ENCODE measurements around the gene MAP2K1. TPM values are rescaled to one million over a fixed set of nuclear protein-coding genes. Genes with fewer than 3 reads are reported as not detected.

The MAP2K1 gene
- total RNA-seq, 1 donor from 2014 or later: 66.5 TPM

- Histone ChIP-seq H3K4me1 (ENCODE audit: insufficient read depth, low read length) (no peaks in the 10 kb centered on the region), H3K36me3 (ENCODE audit: insufficient read depth, low read length) (no peaks in the 10 kb centered on the region), H3K4me2 (ENCODE audit: low read length) (no peak overlapping the region), H2AFZ (ENCODE audit: low read depth, low read length) (no peak overlapping the region), H3K79me2 (ENCODE audit: insufficient read depth, low read length) (peaks cover 68% of the 10 kb centered on the region), H3K9ac (ENCODE audit: low read length) (no peak overlapping the region), H3K4me3 (ENCODE audit: insufficient read depth, low read depth, low read length) (no peak overlapping the region), H3K9me3 (ENCODE audit: insufficient read depth, low read depth, low read length) (no peaks in the 10 kb centered on the region), H3K27me3 (ENCODE audit: insufficient read depth, low read length) (no peaks in the 10 kb centered on the region), H3K27ac (ENCODE audit: low read depth, low read length) (no peak overlapping the region), H4K20me1 (ENCODE audit: insufficient read depth, low read length) (peaks cover 80% of the 10 kb centered on the region)
- H3K4me1 Mint-ChIP-seq (ENCODE audit: low read depth, unreplicated experiment): peaks cover 16% of the 10 kb centered on the region
- H3K4me3 Mint-ChIP-seq (ENCODE audit: unreplicated experiment): no peak overlapping the region
- no peaks in the 10 kb centered on the region for H3K9me3 Mint-ChIP-seq (ENCODE audit: unreplicated experiment)
- TF ChIP-seq EZH2 (IDR thresholded peaks at IDR 0.05; ENCODE audit: insufficient read depth, low read length): no peak
- no peak for TF ChIP-seq CTCF (IDR thresholded peaks at IDR 0.05; ENCODE audit: insufficient read depth, low read depth, low read length)
- no peak for FAIRE-seq
- DNase-seq (ENCODE audit: low read depth): no peak
- H3K27ac Mint-ChIP-seq (ENCODE audit: unreplicated experiment): no peak overlapping the region
- peaks cover 3% of the 10 kb centered on the region for H3K36me3 Mint-ChIP-seq (ENCODE audit: low read depth, unreplicated experiment)
- H3K27me3 Mint-ChIP-seq (ENCODE audit: low read depth, unreplicated experiment): no peaks in the 10 kb centered on the region
Measured at GRCh38 chr15:66429546-66429945, 42.8 kb downstream of the MAP2K1 start.

DNA sequence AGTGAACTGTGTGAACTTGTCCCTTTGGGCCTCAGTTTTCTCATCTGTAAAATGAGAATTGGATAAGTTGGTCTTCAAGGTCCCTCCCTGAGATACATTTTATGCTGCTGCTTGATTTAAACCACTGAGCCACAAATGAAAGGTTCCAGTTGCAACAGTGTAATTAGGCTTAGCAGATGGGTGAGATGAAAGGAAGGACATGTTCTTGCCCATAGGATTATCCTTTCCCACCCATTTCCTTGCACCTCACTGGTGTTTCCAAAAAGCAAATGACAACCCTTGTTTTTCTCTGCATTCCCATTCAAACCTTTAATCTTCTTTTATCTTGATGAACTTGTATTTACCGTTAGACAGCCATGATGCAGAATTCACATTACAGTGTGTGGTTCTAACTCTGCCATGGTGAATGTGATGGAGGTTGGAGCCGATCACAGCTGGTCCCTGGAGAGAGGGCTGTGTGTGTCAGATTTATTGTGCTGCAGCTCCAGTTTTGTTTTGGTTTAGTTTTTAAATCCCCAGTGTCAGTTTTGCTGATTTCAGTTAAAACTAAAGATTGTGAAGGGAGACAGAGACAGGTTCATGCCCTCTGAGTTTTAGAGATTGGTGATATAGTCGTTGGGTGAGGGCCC, 44.0 kb downstream of the MAP2K1 start:
- no peak for DNase-seq (ENCODE audit: low read depth)
- no peak overlapping the region for H3K4me3 Mint-ChIP-seq (ENCODE audit: unreplicated experiment)

More for the DNA sequence above, 44.0 kb downstream of the MAP2K1 start:
- Histone ChIP-seq H3K27ac (ENCODE audit: low read depth, low read length) (no peak overlapping the region), H3K4me2 (ENCODE audit: low read length) (no peak overlapping the region), H3K9ac (ENCODE audit: low read length) (no peak overlapping the region), H3K27me3 (ENCODE audit: insufficient read depth, low read length) (no peaks in the 10 kb centered on the region), H3K4me1 (ENCODE audit: insufficient read depth, low read length) (no peaks in the 10 kb centered on the region), H3K79me2 (ENCODE audit: insufficient read depth, low read length) (peaks cover 58% of the 10 kb centered on the region), H4K20me1 (ENCODE audit: insufficient read depth, low read length) (peaks cover 77% of the 10 kb centered on the region), H3K9me3 (ENCODE audit: insufficient read depth, low read depth, low read length) (no peaks in the 10 kb centered on the region), H3K4me3 (ENCODE audit: insufficient read depth, low read depth, low read length) (no peak overlapping the region), H2AFZ (ENCODE audit: low read depth, low read length) (no peak overlapping the region), H3K36me3 (ENCODE audit: insufficient read depth, low read length) (peaks cover 3% of the 10 kb centered on the region)
- TF ChIP-seq CTCF (IDR thresholded peaks at IDR 0.05; ENCODE audit: insufficient read depth, low read depth, low read length): no peak
- TF ChIP-seq EZH2 (IDR thresholded peaks at IDR 0.05; ENCODE audit: insufficient read depth, low read length): no peak
- H3K9me3 Mint-ChIP-seq (ENCODE audit: unreplicated experiment): no peaks in the 10 kb centered on the region
- peaks cover 6% of the 10 kb centered on the region for H3K36me3 Mint-ChIP-seq (ENCODE audit: low read depth, unreplicated experiment)
- H3K4me1 Mint-ChIP-seq (ENCODE audit: low read depth, unreplicated experiment): peaks cover 10% of the 10 kb centered on the region
- no peak overlapping the region for H3K27ac Mint-ChIP-seq (ENCODE audit: unreplicated experiment)
- no peaks in the 10 kb centered on the region for H3K27me3 Mint-ChIP-seq (ENCODE audit: low read depth, unreplicated experiment)
- FAIRE-seq: no peak
